GM23338 (cell line): ENCODE measurements around the gene PDZD8.

Experiments
- CREB1 ChIP-seq: fragments of 250-450 bp; sonication (Bioruptor Pico); IDR thresholded peaks from 2 replicates; pipeline ENCODE4 v1.5.0; 2020; ENCODE audit warnings: low read depth, mild to moderate bottlenecking, moderate library complexity
- CTCF ChIP-seq, 2 experiments: fragments of 200-600 bp in 1 of 2; sonication (generic) in 1 of 2; conservative IDR thresholded peaks; 2 replicates each; pipeline versions ENCODE4 v1.5.1 to v1.6.1; 2016 to 2017; ENCODE audit warnings: antibody characterized with exemption in 2 of 2, low read depth in 2 of 2, mild to moderate bottlenecking in 2 of 2, moderate library complexity in 1 of 2
- ETS1 ChIP-seq: IDR thresholded peaks from 2 replicates; pipeline ENCODE4 v1.6.1; 2016; ENCODE audit warnings: antibody characterized with exemption
- EZH2 ChIP-seq: fragments of 200-600 bp; sonication (generic); IDR thresholded peaks from one replicate; pipeline ENCODE4 v1.8.0; 2017; ENCODE audit warnings: antibody characterized with exemption, mild to moderate bottlenecking, low read depth; ENCODE audit not compliant: unreplicated experiment
- EZH2phosphoT487 ChIP-seq: fragments of 200-600 bp; sonication (generic); IDR thresholded peaks from one replicate; pipeline ENCODE4 v1.8.1; 2018; ENCODE audit warnings: antibody characterized with exemption; ENCODE audit not compliant: unreplicated experiment
- JUNB ChIP-seq: IDR thresholded peaks from one replicate; pipeline ENCODE4 v1.6.1; 2016; ENCODE audit warnings: antibody characterized with exemption; ENCODE audit not compliant: unreplicated experiment
- POLR2AphosphoS5 ChIP-seq: IDR thresholded peaks from 2 replicates; pipeline ENCODE4 v1.6.1; 2016; ENCODE audit warnings: antibody characterized with exemption, low read depth
- TF ChIP-seq, protein P1 (sequence below): fragments of 250-450 bp; sonication (Bioruptor Pico); IDR thresholded peaks from 2 replicates; pipeline ENCODE4 v1.5.0; 2020; ENCODE audit warnings: mild to moderate bottlenecking, moderate library complexity

DNA sequence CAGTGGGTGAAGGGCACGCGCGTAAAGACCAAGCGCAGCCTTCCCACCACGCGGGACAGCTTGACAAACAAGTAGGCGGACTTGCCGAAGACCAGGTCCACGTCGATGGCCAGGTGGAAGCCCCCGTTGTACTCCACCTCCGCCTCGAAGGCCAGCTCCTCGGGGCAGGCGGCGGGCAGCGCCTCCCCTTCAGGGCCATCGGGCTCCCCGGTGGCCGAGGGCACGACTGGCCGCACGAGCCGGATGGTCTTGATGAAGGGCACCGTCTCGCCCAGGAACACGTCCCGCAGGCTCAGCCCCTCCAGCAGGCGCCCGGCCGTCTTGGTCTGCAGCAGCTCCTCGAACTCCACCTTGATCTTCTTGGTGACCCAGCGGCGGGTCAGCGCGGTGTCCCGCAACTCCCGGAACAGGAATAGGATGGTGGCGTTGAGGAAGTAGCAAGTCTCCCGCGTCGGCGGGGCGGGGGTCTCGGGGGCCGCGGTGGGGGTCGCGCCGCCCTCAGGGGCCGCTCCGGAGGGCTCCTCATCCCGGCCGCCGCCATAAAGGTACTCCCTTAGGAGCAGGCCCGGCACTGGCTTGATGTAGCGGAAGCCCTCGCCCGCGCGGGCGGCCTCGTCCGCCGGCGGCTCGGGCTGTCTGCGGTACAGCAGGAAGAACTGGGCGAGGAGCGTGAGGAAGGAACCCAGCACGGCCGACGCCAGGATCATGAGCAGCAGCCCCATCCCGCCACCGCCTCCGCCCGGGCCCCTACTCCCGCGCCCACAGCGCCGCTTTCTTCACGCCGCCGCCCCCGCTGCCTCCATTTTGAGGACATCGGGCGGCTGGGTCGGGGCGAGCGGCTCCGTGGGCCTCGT, 507 bp downstream of the PDZD8 start:
- no peak for TF ChIP-seq CTCF (conservative IDR thresholded peaks at IDR 0.05; ENCODE audit: low read depth in 2 of 2)
- TF ChIP-seq EZH2 = no peak
- TF ChIP-seq POLR2AphosphoS5 = no peak
- TF ChIP-seq, protein P1, sequence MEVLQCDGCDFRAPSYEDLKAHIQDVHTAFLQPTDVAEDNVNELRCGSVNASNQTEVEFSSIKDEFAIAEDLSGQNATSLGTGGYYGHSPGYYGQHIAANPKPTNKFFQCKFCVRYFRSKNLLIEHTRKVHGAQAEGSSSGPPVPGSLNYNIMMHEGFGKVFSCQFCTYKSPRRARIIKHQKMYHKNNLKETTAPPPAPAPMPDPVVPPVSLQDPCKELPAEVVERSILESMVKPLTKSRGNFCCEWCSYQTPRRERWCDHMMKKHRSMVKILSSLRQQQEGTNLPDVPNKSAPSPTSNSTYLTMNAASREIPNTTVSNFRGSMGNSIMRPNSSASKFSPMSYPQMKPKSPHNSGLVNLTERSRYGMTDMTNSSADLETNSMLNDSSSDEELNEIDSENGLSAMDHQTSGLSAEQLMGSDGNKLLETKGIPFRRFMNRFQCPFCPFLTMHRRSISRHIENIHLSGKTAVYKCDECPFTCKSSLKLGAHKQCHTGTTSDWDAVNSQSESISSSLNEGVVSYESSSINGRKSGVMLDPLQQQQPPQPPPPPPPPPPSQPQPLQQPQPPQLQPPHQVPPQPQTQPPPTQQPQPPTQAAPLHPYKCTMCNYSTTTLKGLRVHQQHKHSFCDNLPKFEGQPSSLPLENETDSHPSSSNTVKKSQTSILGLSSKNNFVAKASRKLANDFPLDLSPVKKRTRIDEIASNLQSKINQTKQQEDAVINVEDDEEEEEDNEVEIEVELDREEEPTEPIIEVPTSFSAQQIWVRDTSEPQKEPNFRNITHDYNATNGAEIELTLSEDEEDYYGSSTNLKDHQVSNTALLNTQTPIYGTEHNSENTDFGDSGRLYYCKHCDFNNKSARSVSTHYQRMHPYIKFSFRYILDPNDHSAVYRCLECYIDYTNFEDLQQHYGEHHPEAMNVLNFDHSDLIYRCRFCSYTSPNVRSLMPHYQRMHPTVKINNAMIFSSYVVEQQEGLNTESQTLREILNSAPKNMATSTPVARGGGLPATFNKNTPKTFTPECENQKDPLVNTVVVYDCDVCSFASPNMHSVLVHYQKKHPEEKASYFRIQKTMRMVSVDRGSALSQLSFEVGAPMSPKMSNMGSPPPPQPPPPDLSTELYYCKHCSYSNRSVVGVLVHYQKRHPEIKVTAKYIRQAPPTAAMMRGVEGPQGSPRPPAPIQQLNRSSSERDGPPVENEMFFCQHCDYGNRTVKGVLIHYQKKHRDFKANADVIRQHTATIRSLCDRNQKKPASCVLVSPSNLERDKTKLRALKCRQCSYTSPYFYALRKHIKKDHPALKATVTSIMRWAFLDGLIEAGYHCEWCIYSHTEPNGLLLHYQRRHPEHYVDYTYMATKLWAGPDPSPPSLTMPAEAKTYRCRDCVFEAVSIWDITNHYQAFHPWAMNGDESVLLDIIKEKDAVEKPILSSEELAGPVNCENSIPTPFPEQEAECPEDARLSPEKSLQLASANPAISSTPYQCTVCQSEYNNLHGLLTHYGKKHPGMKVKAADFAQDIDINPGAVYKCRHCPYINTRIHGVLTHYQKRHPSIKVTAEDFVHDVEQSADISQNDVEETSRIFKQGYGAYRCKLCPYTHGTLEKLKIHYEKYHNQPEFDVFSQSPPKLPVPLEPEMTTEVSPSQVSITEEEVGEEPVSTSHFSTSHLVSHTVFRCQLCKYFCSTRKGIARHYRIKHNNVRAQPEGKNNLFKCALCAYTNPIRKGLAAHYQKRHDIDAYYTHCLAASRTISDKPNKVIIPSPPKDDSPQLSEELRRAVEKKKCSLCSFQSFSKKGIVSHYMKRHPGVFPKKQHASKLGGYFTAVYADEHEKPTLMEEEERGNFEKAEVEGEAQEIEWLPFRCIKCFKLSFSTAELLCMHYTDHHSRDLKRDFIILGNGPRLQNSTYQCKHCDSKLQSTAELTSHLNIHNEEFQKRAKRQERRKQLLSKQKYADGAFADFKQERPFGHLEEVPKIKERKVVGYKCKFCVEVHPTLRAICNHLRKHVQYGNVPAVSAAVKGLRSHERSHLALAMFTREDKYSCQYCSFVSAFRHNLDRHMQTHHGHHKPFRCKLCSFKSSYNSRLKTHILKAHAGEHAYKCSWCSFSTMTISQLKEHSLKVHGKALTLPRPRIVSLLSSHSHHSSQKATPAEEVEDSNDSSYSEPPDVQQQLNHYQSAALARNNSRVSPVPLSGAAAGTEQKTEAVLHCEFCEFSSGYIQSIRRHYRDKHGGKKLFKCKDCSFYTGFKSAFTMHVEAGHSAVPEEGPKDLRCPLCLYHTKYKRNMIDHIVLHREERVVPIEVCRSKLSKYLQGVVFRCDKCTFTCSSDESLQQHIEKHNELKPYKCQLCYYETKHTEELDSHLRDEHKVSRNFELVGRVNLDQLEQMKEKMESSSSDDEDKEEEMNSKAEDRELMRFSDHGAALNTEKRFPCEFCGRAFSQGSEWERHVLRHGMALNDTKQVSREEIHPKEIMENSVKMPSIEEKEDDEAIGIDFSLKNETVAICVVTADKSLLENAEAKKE (CRISPR knock-in tag) = no peak
- TF ChIP-seq EZH2phosphoT487 = no peak
- TF ChIP-seq JUNB = no peak
- TF ChIP-seq ETS1 = no peak
- no peak for TF ChIP-seq CREB1
